Neural progenitor cell (in vitro differentiated cells): ENCODE measurements around the gene TIMM8B.

ENCODE experiments used
- CTCF ChIP-seq: fragments of 200-600 bp; sonication (generic); IDR thresholded peaks from 2 replicates; pipeline ENCODE4 v1.5.1; 2017; ENCODE audit warnings: antibody characterized with exemption, mild to moderate bottlenecking
- EZH2 ChIP-seq: fragments of 200-600 bp; sonication (generic); IDR thresholded peaks from 2 replicates; pipeline ENCODE4 v1.6.1; 2017; ENCODE audit warnings: antibody characterized with exemption, mild to moderate bottlenecking, moderate library complexity
- EZH2phosphoT487 ChIP-seq: fragments of 200-600 bp; sonication (generic); IDR thresholded peaks from 2 replicates; pipeline ENCODE4 v1.6.1; 2017; ENCODE audit warnings: antibody characterized with exemption

- TF ChIP-seq CTCF (no peak), EZH2 (no peak), EZH2phosphoT487 (no peak)
These were observed 634 bp downstream of the TIMM8B start for GRCh38 chr11:112085822-112086421.
